SH-SY5Y (cell line): Measurements from ENCODE around the gene EPS8L1.

Experiments used
- GATA2 ChIP-seq: IDR thresholded peaks from 2 replicates; pipeline ENCODE4 v1.6.1; 2011; ENCODE audit warnings: mild to moderate bottlenecking, low read depth, low read length
- GATA3 ChIP-seq: IDR thresholded peaks from 2 replicates; pipeline ENCODE4 v1.6.1; 2011; ENCODE audit warnings: low read depth, mild to moderate bottlenecking, low read length, moderate library complexity

- TF ChIP-seq GATA3, result no peak
- no peak for TF ChIP-seq GATA2
Measured at GRCh38 chr19:55084416-55084815, 8.7 kb downstream of the EPS8L1 start.
